ENCODE data around the gene GMNN.

Gene GMNN

GRCh38 chr6:24777227-24777626, 2.5 kb downstream of the GMNN start:
- Histone ChIP-seq H3K36me3 (replicated peaks; ENCODE audit: insufficient read depth, low read length) (peaks cover 4% of the 10 kb centered on the region; the same call in 1 of the 2 replicates), H3K4me3 (ENCODE audit: low read length) (peak overlapping the region; percentile 84; the same call in 1 of the 2 replicates), H3K9me2 (replicated peaks; ENCODE audit: insufficient read depth, low read length) (no peaks in the 10 kb centered on the region), H3K4me1 (ENCODE audit: low read length) (peaks cover 17% of the 10 kb centered on the region; the same call in 1 of the 2 replicates), H3K9me3 (replicated peaks; ENCODE audit: insufficient read depth, low read length) (no peaks in the 10 kb centered on the region), H3K9ac (ENCODE audit: low read length) (peak overlapping the region; percentile 9; the same call in 1 of the 2 replicates), H4K20me1 (ENCODE audit: insufficient read depth, low read length) (peaks cover 23% of the 10 kb centered on the region), H2AFZ (ENCODE audit: low read length) (no peak overlapping the region), H3F3A (ENCODE audit: insufficient read depth, low read length) (peaks cover 16% of the 10 kb centered on the region; the same call in 1 of the 2 replicates), H3K27ac (ENCODE audit: low read length) (no peak overlapping the region), H3K27me3 (replicated peaks; ENCODE audit: insufficient read depth, low read length) (no peaks in the 10 kb centered on the region), H3K4me2 (ENCODE audit: low read depth, low read length) (peak overlapping the region; percentile 84; the same call in 1 of the 2 replicates), H3K79me2 (ENCODE audit: low read length) (peaks cover 62% of the 10 kb centered on the region)
- no peak for TF ChIP-seq EZH2phosphoT487 (IDR thresholded peaks at IDR 0.05; ENCODE audit: low read length)
- TF ChIP-seq CTCF (IDR thresholded peaks at IDR 0.05; ENCODE audit: low read length) = no peak
- TF ChIP-seq EZH2 (optimal IDR thresholded peaks at IDR 0.05; ENCODE audit: low read depth, low read length) = no peak
- DNase-seq = no peak

- Histone ChIP-seq H3K9me3 (replicated peaks; ENCODE audit: insufficient read depth, low read length) (no peaks in the 10 kb centered on the region), H3K4me3 (ENCODE audit: low read length) (no peak overlapping the region), H3K9ac (ENCODE audit: low read length) (no peak overlapping the region), H2AFZ (ENCODE audit: low read length) (no peak overlapping the region), H4K20me1 (ENCODE audit: insufficient read depth, low read length) (peaks cover 23% of the 10 kb centered on the region), H3F3A (ENCODE audit: insufficient read depth, low read length) (peaks cover 16% of the 10 kb centered on the region; the same call in 1 of the 2 replicates), H3K4me1 (ENCODE audit: low read length) (peaks cover 17% of the 10 kb centered on the region; the same call in 1 of the 2 replicates), H3K9me2 (replicated peaks; ENCODE audit: insufficient read depth, low read length) (no peaks in the 10 kb centered on the region), H3K36me3 (replicated peaks; ENCODE audit: insufficient read depth, low read length) (peaks cover 9% of the 10 kb centered on the region), H3K27me3 (replicated peaks; ENCODE audit: insufficient read depth, low read length) (no peaks in the 10 kb centered on the region), H3K4me2 (ENCODE audit: low read depth, low read length) (peak overlapping the region; percentile 84; the same call in 1 of the 2 replicates), H3K79me2 (ENCODE audit: low read length) (peaks cover 70% of the 10 kb centered on the region), H3K27ac (ENCODE audit: low read length) (no peak overlapping the region)
- no peak for TF ChIP-seq EZH2phosphoT487 (IDR thresholded peaks at IDR 0.05; ENCODE audit: low read length)
- TF ChIP-seq EZH2 (optimal IDR thresholded peaks at IDR 0.05; ENCODE audit: low read depth, low read length) = no peak
- TF ChIP-seq CTCF (IDR thresholded peaks at IDR 0.05; ENCODE audit: low read length) = no peak
- no peak for DNase-seq
These were observed 3.4 kb downstream of the GMNN start for GRCh38 chr6:24778121-24778520.

- Histone ChIP-seq H3K36me3 (replicated peaks; ENCODE audit: insufficient read depth, low read length) (peaks cover 10% of the 10 kb centered on the region), H3K4me2 (ENCODE audit: low read depth, low read length) (no peak overlapping the region), H3K79me2 (ENCODE audit: low read length) (peaks cover 70% of the 10 kb centered on the region), H3K9me2 (replicated peaks; ENCODE audit: insufficient read depth, low read length) (no peaks in the 10 kb centered on the region), H2AFZ (ENCODE audit: low read length) (no peak overlapping the region), H3K9ac (ENCODE audit: low read length) (no peak overlapping the region), H3K4me1 (ENCODE audit: low read length) (peaks cover 17% of the 10 kb centered on the region; the same call in 1 of the 2 replicates), H3F3A (ENCODE audit: insufficient read depth, low read length) (peaks cover 16% of the 10 kb centered on the region; the same call in 1 of the 2 replicates), H4K20me1 (ENCODE audit: insufficient read depth, low read length) (peaks cover 23% of the 10 kb centered on the region), H3K4me3 (ENCODE audit: low read length) (no peak overlapping the region), H3K9me3 (replicated peaks; ENCODE audit: insufficient read depth, low read length) (no peaks in the 10 kb centered on the region), H3K27ac (ENCODE audit: low read length) (no peak overlapping the region), H3K27me3 (replicated peaks; ENCODE audit: insufficient read depth, low read length) (no peaks in the 10 kb centered on the region)
- DNase-seq = no peak
- TF ChIP-seq EZH2phosphoT487 (IDR thresholded peaks at IDR 0.05; ENCODE audit: low read length) = no peak
These were observed 4.1 kb downstream of the GMNN start for GRCh38 chr6:24778878-24779277.

- Histone ChIP-seq H3K27me3 (replicated peaks; ENCODE audit: insufficient read depth, low read length) (no peaks in the 10 kb centered on the region), H3K79me2 (ENCODE audit: low read length) (peaks cover 70% of the 10 kb centered on the region), H3K9me2 (replicated peaks; ENCODE audit: insufficient read depth, low read length) (no peaks in the 10 kb centered on the region), H3K4me3 (ENCODE audit: low read length) (no peak overlapping the region), H3K27ac (ENCODE audit: low read length) (no peak overlapping the region), H4K20me1 (ENCODE audit: insufficient read depth, low read length) (peaks cover 23% of the 10 kb centered on the region), H3F3A (ENCODE audit: insufficient read depth, low read length) (peaks cover 16% of the 10 kb centered on the region; the same call in 1 of the 2 replicates), H3K36me3 (replicated peaks; ENCODE audit: insufficient read depth, low read length) (peaks cover 11% of the 10 kb centered on the region), H3K9me3 (replicated peaks; ENCODE audit: insufficient read depth, low read length) (no peaks in the 10 kb centered on the region), H2AFZ (ENCODE audit: low read length) (no peak overlapping the region), H3K4me2 (ENCODE audit: low read depth, low read length) (no peak overlapping the region), H3K9ac (ENCODE audit: low read length) (no peak overlapping the region), H3K4me1 (ENCODE audit: low read length) (peaks cover 17% of the 10 kb centered on the region; the same call in 1 of the 2 replicates)
- TF ChIP-seq CTCF (IDR thresholded peaks at IDR 0.05; ENCODE audit: low read length) (no peak), EZH2 (optimal IDR thresholded peaks at IDR 0.05; ENCODE audit: low read depth, low read length) (no peak), EZH2phosphoT487 (IDR thresholded peaks at IDR 0.05; ENCODE audit: low read length) (no peak)
- DNase-seq = no peak
These were observed 4.8 kb downstream of the GMNN start for GRCh38 chr6:24779416-24780016.
